SK-N-SH (cell line): ENCODE measurements around the gene NLRP9. TPM values are rescaled to one million over a fixed set of nuclear protein-coding genes. Genes with fewer than 3 reads are reported as not detected.
A peak's percentile ranks its signal among the peaks of the same experiment; 100 is the strongest.
"Not testable (repeated sequence)": the region's sequence is repeated elsewhere in the genome, so short reads cannot be mapped to it uniquely, and the experiment has no call there.

Experiments
- CTCF ChIA-PET: fragments of 300-600, 350-600 bp; formaldehyde crosslinking; extraction: SDS; loops from one replicate; lab custom pipeline; 2021; lab: Yijun Ruan, JAX
- POLR2A ChIA-PET: fragments of 350-600 bp; sonication (Branson Sonifier 250); formaldehyde crosslinking; extraction: SDS; loops from one replicate; lab custom pipeline; 2020; ENCODE audit warnings: antibody characterized with exemption, inconsistent platforms; lab: Yijun Ruan, JAX
- DNase-seq: peaks from one replicate; pipeline ENCODE4 v3.0.0; 2012
- H2AFZ ChIP-seq: fragments of 200-600 bp; sonication (generic); 2 replicates; pipeline ENCODE4 v1.8.1; 2016; ENCODE audit warnings: antibody characterized with exemption, mild to moderate bottlenecking, low read depth
- H3F3A ChIP-seq: fragments of 200-600 bp; sonication (generic); replicated peaks from 2 replicates; pipeline ENCODE3; 2016; ENCODE audit warnings: antibody characterized with exemption, mild to moderate bottlenecking; ENCODE audit not compliant: insufficient read depth
- H3K27ac ChIP-seq, 2 experiments: fragments of 200-500 bp in 1 of 2; fragments of 200-600 bp in 1 of 2; sonication (Bioruptor generic) in 1 of 2; sonication (generic), shearing (Covaris generic) in 1 of 2; 2 replicates each; pipeline versions ENCODE4 v1.5.1 to v1.6.1; 2014 to 2016; ENCODE audit warnings: low read depth in 2 of 2, inconsistent platforms in 1 of 2, low read length in 1 of 2, mild to moderate bottlenecking in 1 of 2, mixed read lengths in 1 of 2
- H3K27me3 ChIP-seq: fragments of 200-600 bp; sonication (generic), shearing (Covaris generic); 2 replicates; pipeline ENCODE4 v1.6.1; 2016; ENCODE audit warnings: mixed run types; ENCODE audit not compliant: insufficient read depth
- H3K36me3 ChIP-seq, 2 experiments: fragments of 200-500 bp in 1 of 2; fragments of 200-600 bp in 1 of 2; sonication (Bioruptor generic) in 1 of 2; sonication (generic) in 1 of 2; replicated peaks in 1 of 2; 2 replicates each; pipeline versions ENCODE3 to v1.5.1; 2014 to 2016; ENCODE audit warnings: low read length in 1 of 2, mild to moderate bottlenecking in 1 of 2; ENCODE audit not compliant: insufficient read depth in 2 of 2, control insufficient read depth in 1 of 2
- H3K4me1 ChIP-seq, 2 experiments: fragments of 200-500 bp in 1 of 2; fragments of 200-600 bp in 1 of 2; sonication (Bioruptor generic) in 1 of 2; sonication (generic), shearing (Covaris generic) in 1 of 2; 2 replicates each; pipeline versions ENCODE4 v1.5.1 to v1.6.1; 2014 to 2016; ENCODE audit warnings: low read depth in 1 of 2, low read length in 1 of 2, mixed run types in 1 of 2; ENCODE audit not compliant: insufficient read depth in 2 of 2, control insufficient read depth in 1 of 2
- H3K4me2 ChIP-seq: fragments of 200-600 bp; sonication (generic), shearing (Covaris generic); 2 replicates; pipeline ENCODE4 v1.6.1; 2017; ENCODE audit warnings: mixed run types
- H3K4me3 ChIP-seq, 2 experiments: fragments of 200-500 bp in 1 of 2; fragments of 200-600 bp in 1 of 2; sonication (Bioruptor generic) in 1 of 2; sonication (generic), shearing (Covaris generic) in 1 of 2; 2 replicates each; pipeline versions ENCODE4 v1.5.1 to v1.8.1; 2014 to 2016; ENCODE audit warnings: low read depth in 2 of 2, inconsistent platforms in 1 of 2, low read length in 1 of 2, mild to moderate bottlenecking in 1 of 2, mixed read lengths in 1 of 2, moderate library complexity in 1 of 2
- H3K79me2 ChIP-seq: fragments of 200-600 bp; sonication (generic); 2 replicates; pipeline ENCODE4 v1.8.1; 2017; ENCODE audit warnings: mild to moderate bottlenecking; ENCODE audit not compliant: insufficient read depth
- H3K9ac ChIP-seq: fragments of 200-600 bp; sonication (generic); 2 replicates; pipeline ENCODE4 v1.6.1; 2017; ENCODE audit warnings: mixed run types
- H3K9me2 ChIP-seq: fragments of 200-600 bp; sonication (generic); 2 replicates; pipeline ENCODE4 v1.6.1; 2017; ENCODE audit warnings: mixed run types
- H3K9me3 ChIP-seq: fragments of 200-600 bp; sonication (generic); 2 replicates; pipeline ENCODE4 v1.6.1; 2017; ENCODE audit warnings: mixed run types, mild to moderate bottlenecking, moderate library complexity
- H4K20me1 ChIP-seq: fragments of 200-600 bp; sonication (generic); 2 replicates; pipeline ENCODE4 v1.6.1; 2017; ENCODE audit warnings: mild to moderate bottlenecking, mixed run types; ENCODE audit not compliant: insufficient read depth
- EP300 ChIP-seq, 2 experiments: IDR thresholded peaks; 2 replicates each; pipeline versions ENCODE4 v1.4.0 to v1.6.1; 2012; ENCODE audit warnings: borderline replicate concordance in 1 of 2, low read depth in 1 of 2, low read length in 1 of 2
- JUND ChIP-seq: IDR thresholded peaks from 2 replicates; pipeline ENCODE4 v1.4.0; 2012
- WGBS: methylation state at CpG from one replicate; pipeline ENCODE4 v1.1.6; 2017; ENCODE audit warnings: low lambda C conversion rate; 5-methylcytosine and 5-hydroxymethylcytosine counted together
- polyA plus RNA-seq, 3 experiments: library from polyadenylated mRNA; depleted of rRNA; stranded (reverse); fragments of >200 nt; gene quantifications; 2 replicates each; pipeline ENCODE4 v1.2.3, GENCODE V29; 2012
- TF ChIP-seq, protein P1 (sequence below): fragments of 200-600 bp; sonication (generic); IDR thresholded peaks from 2 replicates; pipeline ENCODE4 v1.6.1; 2017; ENCODE audit warnings: antibody characterized with exemption, mild to moderate bottlenecking, moderate library complexity

The NLRP9 gene
- polyA plus RNA-seq, 1 of the 3 experiments (the other 2 are of a cell fraction) = not detected

DNA sequence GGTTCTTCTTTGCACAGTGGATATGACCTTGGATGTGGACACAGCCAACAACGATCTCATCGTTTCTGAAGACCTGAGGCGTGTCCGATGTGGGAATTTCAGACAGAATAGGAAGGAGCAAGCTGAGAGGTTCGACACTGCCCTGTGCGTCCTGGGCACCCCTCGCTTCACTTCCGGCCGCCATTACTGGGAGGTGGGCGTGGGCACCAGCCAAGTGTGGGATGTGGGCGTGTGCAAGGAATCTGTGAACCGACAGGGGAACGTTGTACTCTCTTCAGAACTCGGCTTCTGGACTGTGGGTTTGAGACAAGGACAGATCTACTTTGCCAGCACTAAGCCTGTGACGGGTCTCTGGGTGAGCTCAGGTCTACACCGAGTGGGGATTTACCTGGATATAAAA, 40.1 kb upstream of the NLRP9 start:
- no peak overlapping the region for H3K4me3 ChIP-seq
- no peak for TF ChIP-seq JUND
- TF ChIP-seq, all 33 proteins: peak for 0
- POLR2A ChIA-PET = no interaction called here
- no peaks in the 10 kb centered on the region for H3K36me3 ChIP-seq
- no peak for DNase-seq
- H3K79me2 ChIP-seq = no peaks in the 10 kb centered on the region
- no peaks in the 10 kb centered on the region for H3K9me2 ChIP-seq
- H3F3A ChIP-seq = no peaks in the 10 kb centered on the region
- H2AFZ ChIP-seq = no peak overlapping the region
- CTCF ChIA-PET = no interaction called here
- WGBS = 7% methylated on average over 6 of the region's 16 CpGs
- H3K4me1 ChIP-seq = no peaks in the 10 kb centered on the region
- H3K4me2 ChIP-seq = no peak overlapping the region
- no peaks in the 10 kb centered on the region for H4K20me1 ChIP-seq
- peaks cover 23% of the 10 kb centered on the region for H3K27me3 ChIP-seq
- H3K9me3 ChIP-seq = no peaks in the 10 kb centered on the region
- no peak overlapping the region for H3K27ac ChIP-seq
- no peak overlapping the region for H3K9ac ChIP-seq

DNA sequence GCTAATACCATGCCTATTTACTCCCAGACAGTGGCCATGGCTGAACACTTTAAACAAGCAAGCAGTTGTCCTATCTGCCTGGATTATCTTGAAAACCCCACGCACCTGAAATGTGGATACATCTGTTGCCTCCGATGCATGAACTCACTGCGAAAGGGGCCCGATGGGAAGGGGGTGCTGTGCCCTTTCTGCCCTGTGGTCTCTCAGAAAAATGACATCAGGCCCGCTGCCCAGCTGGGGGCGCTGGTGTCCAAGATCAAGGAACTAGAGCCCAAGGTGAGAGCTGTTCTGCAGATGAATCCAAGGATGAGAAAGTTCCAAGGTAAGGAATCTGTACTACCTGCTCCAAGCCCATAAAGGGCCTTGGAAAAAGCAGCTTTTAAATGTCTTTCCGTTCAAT, 39.3 kb upstream of the NLRP9 start:
- ChIA-PET CTCF (no interaction called here), POLR2A (no interaction called here)
- H3F3A ChIP-seq = no peaks in the 10 kb centered on the region
- no peaks in the 10 kb centered on the region for H4K20me1 ChIP-seq
- 13% methylated on average over 7 of the region's 7 CpGs for WGBS
- H3K4me3 ChIP-seq = no peak overlapping the region
- no peaks in the 10 kb centered on the region for H3K79me2 ChIP-seq
- no peaks in the 10 kb centered on the region for H3K9me3 ChIP-seq
- no peak overlapping the region for H2AFZ ChIP-seq
- H3K27ac ChIP-seq = no peak overlapping the region
- TF ChIP-seq, protein P1, sequence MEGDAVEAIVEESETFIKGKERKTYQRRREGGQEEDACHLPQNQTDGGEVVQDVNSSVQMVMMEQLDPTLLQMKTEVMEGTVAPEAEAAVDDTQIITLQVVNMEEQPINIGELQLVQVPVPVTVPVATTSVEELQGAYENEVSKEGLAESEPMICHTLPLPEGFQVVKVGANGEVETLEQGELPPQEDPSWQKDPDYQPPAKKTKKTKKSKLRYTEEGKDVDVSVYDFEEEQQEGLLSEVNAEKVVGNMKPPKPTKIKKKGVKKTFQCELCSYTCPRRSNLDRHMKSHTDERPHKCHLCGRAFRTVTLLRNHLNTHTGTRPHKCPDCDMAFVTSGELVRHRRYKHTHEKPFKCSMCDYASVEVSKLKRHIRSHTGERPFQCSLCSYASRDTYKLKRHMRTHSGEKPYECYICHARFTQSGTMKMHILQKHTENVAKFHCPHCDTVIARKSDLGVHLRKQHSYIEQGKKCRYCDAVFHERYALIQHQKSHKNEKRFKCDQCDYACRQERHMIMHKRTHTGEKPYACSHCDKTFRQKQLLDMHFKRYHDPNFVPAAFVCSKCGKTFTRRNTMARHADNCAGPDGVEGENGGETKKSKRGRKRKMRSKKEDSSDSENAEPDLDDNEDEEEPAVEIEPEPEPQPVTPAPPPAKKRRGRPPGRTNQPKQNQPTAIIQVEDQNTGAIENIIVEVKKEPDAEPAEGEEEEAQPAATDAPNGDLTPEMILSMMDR = peak; percentile 32
- no peak for TF ChIP-seq EP300 (IDR thresholded peaks at IDR 0.05; ENCODE audit: borderline replicate concordance in 1 of 2, low read depth in 1 of 2, low read length in 1 of 2)
- no peak overlapping the region for H3K4me2 ChIP-seq
- peaks cover 23% of the 10 kb centered on the region for H3K27me3 ChIP-seq
- no peaks in the 10 kb centered on the region for H3K4me1 ChIP-seq
- no peak overlapping the region for H3K9ac ChIP-seq
- H3K36me3 ChIP-seq = no peaks in the 10 kb centered on the region
- no peaks in the 10 kb centered on the region for H3K9me2 ChIP-seq
- DNase-seq = peak; percentile 13

DNA sequence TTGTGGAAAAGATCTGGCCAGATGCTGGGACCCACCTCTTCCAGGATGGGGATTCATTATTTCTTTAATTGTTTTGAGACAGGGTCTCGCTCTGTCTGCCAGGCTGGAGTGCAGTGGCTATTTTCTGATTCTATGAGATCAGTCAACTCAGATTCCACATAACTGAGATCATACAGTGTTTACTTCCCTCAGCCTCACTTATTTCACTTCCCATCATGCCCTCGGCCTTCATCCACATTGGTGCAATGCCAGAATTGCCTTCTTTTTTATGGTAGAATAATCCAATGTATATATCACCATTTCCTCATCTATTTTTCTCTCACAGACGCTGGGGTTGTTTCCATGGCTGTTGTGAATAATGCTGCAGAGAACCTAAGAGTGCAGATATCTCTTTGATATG, 31.4 kb upstream of the NLRP9 start:
- H3K27ac ChIP-seq, H3K36me3 ChIP-seq, H3K4me1 ChIP-seq, H3K9ac ChIP-seq, H3K9me3 ChIP-seq, H3K9me2 ChIP-seq, H3K79me2 ChIP-seq, POLR2A ChIA-PET, H3F3A ChIP-seq, CTCF ChIA-PET, H2AFZ ChIP-seq, DNase-seq, H4K20me1 ChIP-seq, H3K4me3 ChIP-seq, H3K4me2 ChIP-seq: not testable (repeated sequence)
- 0% methylated on average over 3 of the region's 3 CpGs for WGBS
- H3K27me3 ChIP-seq = peaks cover 12% of the 10 kb centered on the region; the same call in 1 of the 2 replicates

DNA sequence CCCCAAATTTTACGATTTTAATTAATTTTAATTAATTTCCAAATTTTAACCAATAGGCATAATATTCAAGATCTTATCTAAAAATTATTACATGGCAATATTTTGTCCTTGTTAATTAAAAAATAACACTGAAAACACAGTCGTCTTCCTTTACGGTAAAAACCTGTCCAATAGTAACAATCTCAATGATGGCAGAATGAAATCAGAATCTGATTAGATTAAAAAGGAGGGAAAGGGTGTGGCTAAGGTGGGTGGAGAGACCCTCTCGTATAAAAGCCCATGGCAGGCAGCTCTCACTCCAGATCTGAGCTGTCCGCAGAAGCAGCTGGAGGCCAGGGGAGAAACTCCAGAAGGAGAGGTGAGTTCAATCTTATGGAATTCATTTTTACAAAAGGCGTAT, 30.6 kb upstream of the NLRP9 start, which contains the start of gene RFPL4AL1:
Gene RFPL4AL1 (plus strand): TSS at position 301 of the 400 bp plus-strand sequence. CDS start 2,687 bp downstream, outside the sequence.
- H3K4me3 ChIP-seq, H3K27ac ChIP-seq, H3K36me3 ChIP-seq, H3K9me2 ChIP-seq, H3K9me3 ChIP-seq, H3K9ac ChIP-seq, H3K79me2 ChIP-seq, H3F3A ChIP-seq, DNase-seq, H2AFZ ChIP-seq, POLR2A ChIA-PET, CTCF ChIA-PET, H4K20me1 ChIP-seq, H3K4me1 ChIP-seq, H3K4me2 ChIP-seq: not testable (repeated sequence)
- peaks cover 18% of the 10 kb centered on the region; the same call in 1 of the 2 replicates for H3K27me3 ChIP-seq
- 17% methylated on average over 6 of the region's 6 CpGs for WGBS
